HepG2 (cell line): ENCODE results near the gene CDK3. TPM values are rescaled to one million over a fixed set of nuclear protein-coding genes. Genes with fewer than 3 reads are reported as not detected.

Experiments
- ATAC-seq: fragments of 200-7000 bp; cut with Tn5 transposase; 3 replicates; pipeline ENCODE4 v1.9.1; 2020; ENCODE audit warnings: mild to moderate bottlenecking, moderate library complexity
- BruUV-seq: library from RNA; stranded (reverse); fragments of 400-500 nt; replicated peaks from 2 replicates; lab custom pipeline; 2021; lab: Mats Ljungman, UMichigan
- CTCF ChIA-PET: fragments of 300-600 bp; formaldehyde crosslinking; extraction: SDS; loops from one replicate; lab custom pipeline; 2021; ENCODE audit warnings: low total read pairs, inconsistent platforms, low intra/inter-chr PET ratio; lab: Yijun Ruan, JAX
- POLR2A ChIA-PET: fragments of 350-600 bp; sonication (Branson Sonifier 250); formaldehyde crosslinking; loops from one replicate; lab custom pipeline; 2020; ENCODE audit warnings: antibody characterized with exemption, inconsistent platforms; lab: Yijun Ruan, JAX
- DNase-seq: peaks from one replicate; pipeline ENCODE4 v3.0.0-alpha.2; 2015; ENCODE audit warnings: low spot score
- FAIRE-seq: peaks from 3 replicates; lab custom pipeline; 2011; peaks lifted over from hg19 to GRCh38; lab: Jason Lieb, UNC
- H2AFZ ChIP-seq: one replicate; pipeline ENCODE4 v1.6.1; 2011; ENCODE audit warnings: low read length, inconsistent platforms
- H3K27ac ChIP-seq: fragments of 300-600 bp; 3 replicates; pipeline ENCODE4 v1.8.0; 2011; ENCODE audit warnings: mixed run types, mild to moderate bottlenecking, mixed read lengths, low read length, inconsistent platforms; ENCODE audit not compliant: insufficient read depth; ENCODE audit errors: extremely low read length
- H3K27me3 ChIP-seq, 2 experiments: fragments of 200-600 bp in 1 of 2; 2 replicates in 1 of 2; 3 replicates in 1 of 2; pipeline versions ENCODE4 v1.6.0 to v1.8.0; 2011; ENCODE audit warnings: low read length in 2 of 2, mild to moderate bottlenecking in 2 of 2, moderate library complexity in 2 of 2, inconsistent platforms in 1 of 2; ENCODE audit not compliant: insufficient read depth in 2 of 2, control insufficient read depth in 1 of 2
- H3K36me3 ChIP-seq, 2 experiments: fragments of 200-600 bp in 1 of 2; replicated peaks in 1 of 2; 2 replicates in 1 of 2; 3 replicates in 1 of 2; pipeline versions ENCODE4 v1.5.1 to v1.8.0; 2011; ENCODE audit warnings: low read length in 2 of 2, inconsistent platforms in 1 of 2; ENCODE audit not compliant: insufficient read depth in 2 of 2, control insufficient read depth in 1 of 2
- H3K4me1 ChIP-seq: 2 replicates; pipeline ENCODE4 v1.5.1; 2012; ENCODE audit warnings: low read length, inconsistent platforms; ENCODE audit not compliant: insufficient read depth
- H3K4me2 ChIP-seq: 2 replicates; pipeline ENCODE4 v1.6.0; 2011; ENCODE audit warnings: low read depth, low read length, inconsistent platforms
- H3K4me3 ChIP-seq, 3 experiments: fragments of 200-600 bp in 1 of 3; sonication (generic), shearing (Covaris generic) in 1 of 3; replicated peaks in 1 of 3; 2 replicates each; pipeline ENCODE4 v1.5.1; 2011 to 2016; ENCODE audit warnings: low read length in 3 of 3, inconsistent platforms in 2 of 3, low read depth in 2 of 3, mild to moderate bottlenecking in 2 of 3, control low read depth in 1 of 3, mixed read lengths in 1 of 3; ENCODE audit not compliant: insufficient read depth in 1 of 3
- H3K79me2 ChIP-seq: one replicate; pipeline ENCODE4 v1.6.1; 2011; ENCODE audit warnings: low read length, inconsistent platforms; ENCODE audit not compliant: insufficient read depth
- H3K9ac ChIP-seq: 2 replicates; pipeline ENCODE4 v1.6.0; 2011; ENCODE audit warnings: mild to moderate bottlenecking, low read depth, low read length, inconsistent platforms; ENCODE audit not compliant: insufficient read depth
- H3K9me3 ChIP-seq: 2 replicates; pipeline ENCODE4 v1.5.1; 2012; ENCODE audit warnings: mild to moderate bottlenecking, low read length
- H4K20me1 ChIP-seq: 2 replicates; pipeline ENCODE4 v1.6.0; 2011; ENCODE audit warnings: inconsistent platforms, mild to moderate bottlenecking, low read length, moderate library complexity; ENCODE audit not compliant: insufficient read depth
- CHCHD3 ChIP-seq: sonication (generic); formaldehyde crosslinking; IDR thresholded peaks from 2 replicates; pipeline ENCODE4 v1.8.0; 2022; ENCODE audit warnings: mild to moderate bottlenecking, missing genetic modification reagents, moderate library complexity
- GZF1 ChIP-seq: sonication (generic); formaldehyde crosslinking; IDR thresholded peaks from 2 replicates; pipeline ENCODE4 v1.5.1; 2020; ENCODE audit warnings: mild to moderate bottlenecking, missing genetic modification reagents
- IKZF4 ChIP-seq: sonication (generic); formaldehyde crosslinking; IDR thresholded peaks from 2 replicates; pipeline ENCODE4 v1.5.1; 2020; ENCODE audit warnings: borderline replicate concordance, mild to moderate bottlenecking, low read depth, missing genetic modification reagents; ENCODE audit errors: not compliant biosample characterization
- MAZ ChIP-seq, 2 experiments: sonication (generic) in 1 of 2; formaldehyde crosslinking in 1 of 2; IDR thresholded peaks; 2 replicates each; pipeline versions ENCODE4 v1.5.0 to v1.6.1; 2012 to 2020; ENCODE audit warnings: low read depth in 2 of 2, mild to moderate bottlenecking in 2 of 2, borderline replicate concordance in 1 of 2, improper control_type of control experiment in 1 of 2, low read length in 1 of 2, missing genetic modification reagents in 1 of 2, moderate library complexity in 1 of 2
- NCOA1 ChIP-seq: sonication (generic); formaldehyde crosslinking; IDR thresholded peaks from 2 replicates; pipeline ENCODE4 v1.9.0; 2021; ENCODE audit warnings: missing genetic modification reagents
- NONO ChIP-seq, 2 experiments: fragments of 450-650 bp in 1 of 2; sonication (generic) in 1 of 2; formaldehyde crosslinking in 1 of 2; IDR thresholded peaks in 1 of 2; conservative IDR thresholded peaks in 1 of 2; 2 replicates each; pipeline versions ENCODE4 v1.6.1 to v1.8.0; 2017 to 2022; ENCODE audit warnings: mild to moderate bottlenecking in 1 of 2, missing genetic modification reagents in 1 of 2, moderate library complexity in 1 of 2
- RAD21 ChIP-seq: fragments of 450-650 bp; formaldehyde crosslinking; IDR thresholded peaks from 2 replicates; pipeline ENCODE4 v1.5.0; 2020; ENCODE audit warnings: mild to moderate bottlenecking
- RARA ChIP-seq: IDR thresholded peaks from 2 replicates; pipeline ENCODE4 v1.6.1; 2016; ENCODE audit warnings: missing genetic modification reagents, missing compliant biosample characterization
- TBP ChIP-seq: sonication (generic); formaldehyde crosslinking; IDR thresholded peaks from 2 replicates; pipeline ENCODE4 v1.5.0; 2020; ENCODE audit warnings: missing genetic modification reagents
- ZNF558 ChIP-seq: sonication (generic); formaldehyde crosslinking; IDR thresholded peaks from 2 replicates; pipeline ENCODE4 v1.9.0; 2022; ENCODE audit warnings: mild to moderate bottlenecking, missing genetic modification reagents, borderline replicate concordance
- WGBS: methylation state at CpG from one replicate; pipeline ENCODE4 v1.1.6; 2017; ENCODE audit warnings: low lambda C conversion rate; 5-methylcytosine and 5-hydroxymethylcytosine counted together
- in situ Hi-C: cut with HindIII; loops from 2 replicates; pipeline ENCODE4 v1.10.0; 2017; ENCODE audit warnings: low pct_unique_long_range_greater_than_20kb; ENCODE audit not compliant: extremely low pct_ligation_motif_present
- intact Hi-C: fragments of 100-400 bp; cut with micrococcal nuclease; formaldehyde crosslinking; loops from one replicate; pipeline ENCODE4 v1.10.0; 2022; ENCODE audit not compliant: unreplicated experiment
- polyA plus RNA-seq, 8 experiments: library from polyadenylated mRNA; depleted of rRNA in 3 of 8; stranded (reverse) in 7 of 8; unstranded in 1 of 8; fragments of >200 nt; fragmentation: Illumina TruSeq in 4 of 8; extraction: Trizol in 4 of 8; gene quantifications; 2 replicates each; pipeline versions ENCODE4 v1.2.1 to v1.2.3, GENCODE V29; 2011 to 2016; ENCODE audit warnings: low read depth in 4 of 8, missing spikeins in 1 of 8, mixed read lengths in 1 of 8; ENCODE audit not compliant: insufficient read depth in 1 of 8
- total RNA-seq, 5 experiments: library from RNA; depleted of rRNA; stranded (reverse); fragments of >200 nt; fragmentation: Illumina TruSeq; extraction: Trizol; gene quantifications; 2 replicates each; pipeline ENCODE4 v1.2.3, GENCODE V29; 2016; ENCODE audit warnings: low read depth in 1 of 5
- TF ChIP-seq, protein P1 (sequence below): sonication (generic); formaldehyde crosslinking; conservative IDR thresholded peaks from 2 replicates; pipeline ENCODE4 v1.8.1; 2023; ENCODE audit warnings: missing genetic modification reagents
- TF ChIP-seq, protein P2 (sequence below): sonication (generic); formaldehyde crosslinking; IDR thresholded peaks from 2 replicates; pipeline ENCODE4 v1.8.1; 2022; ENCODE audit warnings: mild to moderate bottlenecking, missing genetic modification reagents
- TF ChIP-seq, protein P3 (sequence below): sonication (generic); formaldehyde crosslinking; IDR thresholded peaks from 2 replicates; pipeline ENCODE4 v1.5.1; 2020; ENCODE audit warnings: missing genetic modification reagents, mild to moderate bottlenecking, borderline replicate concordance
- TF ChIP-seq, protein P4 (sequence below): IDR thresholded peaks from 2 replicates; pipeline ENCODE4 v1.6.1; 2016; ENCODE audit warnings: mild to moderate bottlenecking
- TF ChIP-seq, protein P5 (sequence below): sonication (generic); formaldehyde crosslinking; IDR thresholded peaks from 2 replicates; pipeline ENCODE4 v1.8.1; 2023; ENCODE audit warnings: missing genetic modification reagents, inconsistent platforms, borderline replicate concordance

Gene CDK3
- total and polyA plus RNA-seq, 2 of the 13 experiments (the other 11 are each of a cell fraction or from before 2014, with no cell fraction given): 5.8 to 11.4 TPM

DNA sequence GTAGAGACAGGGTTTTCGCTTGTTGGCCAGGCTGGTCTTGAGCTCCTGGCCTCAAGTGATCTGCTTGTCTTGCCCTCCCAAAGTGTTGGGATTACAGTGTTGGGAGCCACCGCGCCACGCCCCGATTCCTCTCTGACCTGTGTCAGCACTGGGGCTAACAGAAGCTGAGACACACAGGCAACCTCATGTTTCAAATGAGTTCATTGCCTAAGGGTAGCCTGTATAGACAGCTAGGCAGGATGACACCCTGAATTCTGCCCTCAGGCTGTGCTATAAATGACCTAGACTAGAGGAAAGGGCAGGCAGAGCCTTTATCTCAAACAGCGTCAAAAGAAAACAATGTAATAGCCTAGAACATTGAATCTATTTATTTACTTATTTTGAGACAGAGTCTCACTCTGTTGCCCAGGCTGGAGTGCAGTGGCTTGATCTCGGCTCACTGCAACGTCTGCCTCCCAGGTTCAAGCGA, 2.3 kb upstream of the CDK3 start:
- Histone ChIP-seq H3K79me2 (no peaks in the 10 kb centered on the region), H4K20me1 (no peaks in the 10 kb centered on the region), H3K27me3 (no peaks in the 10 kb centered on the region), H3K4me1 (peaks cover 99% of the 10 kb centered on the region), H3K36me3 (no peaks in the 10 kb centered on the region), H3K4me2 (peak overlapping the region; percentile 86), H3K9me3 (no peaks in the 10 kb centered on the region), H3K4me3 (peak overlapping the region in 1 of 3 experiments; percentile 61; a peak in 3 of 6 replicates), H2AFZ (no peak overlapping the region), H3K9ac (peak overlapping the region; percentile 74), H3K27ac (peak overlapping the region; percentile 94)
- intact Hi-C loops: loop anchor here (1.0 to 5.0 kb wide), 2 partner anchors 27 to 56 kb away; partner anchors contain the start of gene FBF1
- FAIRE-seq (peak; percentile 75), ATAC-seq (peak; percentile 43), DNase-seq (peak; percentile 80)
- POLR2A ChIA-PET: interaction anchor here (0.7 to 14.3 kb wide), 16 partner anchors 10 to 218 kb away, joined by 3 to 481 read pairs (median 6); partner anchors contain the start of genes ACOX1, FBF1, MRPL38 and TEN1
- in situ Hi-C loops: no loop called here
- WGBS: 3% methylated on average over 9 of the region's 9 CpGs
- CTCF ChIA-PET: no interaction called here
- no TSS peak for BruUV-seq
- TF ChIP-seq ZNF558: no peak
- TF ChIP-seq GZF1: no peak
- no peak for TF ChIP-seq NCOA1 (CRISPR knock-in tag)
- TF ChIP-seq, protein P1, sequence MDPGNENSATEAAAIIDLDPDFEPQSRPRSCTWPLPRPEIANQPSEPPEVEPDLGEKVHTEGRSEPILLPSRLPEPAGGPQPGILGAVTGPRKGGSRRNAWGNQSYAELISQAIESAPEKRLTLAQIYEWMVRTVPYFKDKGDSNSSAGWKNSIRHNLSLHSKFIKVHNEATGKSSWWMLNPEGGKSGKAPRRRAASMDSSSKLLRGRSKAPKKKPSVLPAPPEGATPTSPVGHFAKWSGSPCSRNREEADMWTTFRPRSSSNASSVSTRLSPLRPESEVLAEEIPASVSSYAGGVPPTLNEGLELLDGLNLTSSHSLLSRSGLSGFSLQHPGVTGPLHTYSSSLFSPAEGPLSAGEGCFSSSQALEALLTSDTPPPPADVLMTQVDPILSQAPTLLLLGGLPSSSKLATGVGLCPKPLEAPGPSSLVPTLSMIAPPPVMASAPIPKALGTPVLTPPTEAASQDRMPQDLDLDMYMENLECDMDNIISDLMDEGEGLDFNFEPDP (CRISPR knock-in tag): no peak
- TF ChIP-seq, protein P2, sequence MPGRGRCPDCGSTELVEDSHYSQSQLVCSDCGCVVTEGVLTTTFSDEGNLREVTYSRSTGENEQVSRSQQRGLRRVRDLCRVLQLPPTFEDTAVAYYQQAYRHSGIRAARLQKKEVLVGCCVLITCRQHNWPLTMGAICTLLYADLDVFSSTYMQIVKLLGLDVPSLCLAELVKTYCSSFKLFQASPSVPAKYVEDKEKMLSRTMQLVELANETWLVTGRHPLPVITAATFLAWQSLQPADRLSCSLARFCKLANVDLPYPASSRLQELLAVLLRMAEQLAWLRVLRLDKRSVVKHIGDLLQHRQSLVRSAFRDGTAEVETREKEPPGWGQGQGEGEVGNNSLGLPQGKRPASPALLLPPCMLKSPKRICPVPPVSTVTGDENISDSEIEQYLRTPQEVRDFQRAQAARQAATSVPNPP (CRISPR knock-in tag): no peak
- TF ChIP-seq TBP (CRISPR knock-in tag): no peak
- TF ChIP-seq, protein P3, sequence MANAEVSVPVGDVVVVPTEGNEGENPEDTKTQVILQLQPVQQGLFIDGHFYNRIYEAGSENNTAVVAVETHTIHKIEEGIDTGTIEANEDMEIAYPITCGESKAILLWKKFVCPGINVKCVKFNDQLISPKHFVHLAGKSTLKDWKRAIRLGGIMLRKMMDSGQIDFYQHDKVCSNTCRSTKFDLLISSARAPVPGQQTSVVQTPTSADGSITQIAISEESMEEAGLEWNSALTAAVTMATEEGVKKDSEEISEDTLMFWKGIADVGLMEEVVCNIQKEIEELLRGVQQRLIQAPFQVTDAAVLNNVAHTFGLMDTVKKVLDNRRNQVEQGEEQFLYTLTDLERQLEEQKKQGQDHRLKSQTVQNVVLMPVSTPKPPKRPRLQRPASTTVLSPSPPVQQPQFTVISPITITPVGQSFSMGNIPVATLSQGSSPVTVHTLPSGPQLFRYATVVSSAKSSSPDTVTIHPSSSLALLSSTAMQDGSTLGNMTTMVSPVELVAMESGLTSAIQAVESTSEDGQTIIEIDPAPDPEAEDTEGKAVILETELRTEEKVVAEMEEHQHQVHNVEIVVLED: peak; percentile 9; the same call in 1 of the 2 replicates
- TF ChIP-seq, protein P4, sequence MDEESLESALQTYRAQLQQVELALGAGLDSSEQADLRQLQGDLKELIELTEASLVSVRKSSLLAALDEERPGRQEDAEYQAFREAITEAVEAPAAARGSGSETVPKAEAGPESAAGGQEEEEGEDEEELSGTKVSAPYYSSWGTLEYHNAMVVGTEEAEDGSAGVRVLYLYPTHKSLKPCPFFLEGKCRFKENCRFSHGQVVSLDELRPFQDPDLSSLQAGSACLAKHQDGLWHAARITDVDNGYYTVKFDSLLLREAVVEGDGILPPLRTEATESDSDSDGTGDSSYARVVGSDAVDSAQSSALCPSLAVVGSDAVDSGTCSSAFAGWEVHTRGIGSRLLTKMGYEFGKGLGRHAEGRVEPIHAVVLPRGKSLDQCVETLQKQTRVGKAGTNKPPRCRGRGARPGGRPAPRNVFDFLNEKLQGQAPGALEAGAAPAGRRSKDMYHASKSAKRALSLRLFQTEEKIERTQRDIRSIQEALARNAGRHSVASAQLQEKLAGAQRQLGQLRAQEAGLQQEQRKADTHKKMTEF (CRISPR knock-in tag): peak; percentile 75; the same call in 1 of the 2 replicates
- TF ChIP-seq IKZF4 (CRISPR knock-in tag): no peak
- TF ChIP-seq, protein P5, sequence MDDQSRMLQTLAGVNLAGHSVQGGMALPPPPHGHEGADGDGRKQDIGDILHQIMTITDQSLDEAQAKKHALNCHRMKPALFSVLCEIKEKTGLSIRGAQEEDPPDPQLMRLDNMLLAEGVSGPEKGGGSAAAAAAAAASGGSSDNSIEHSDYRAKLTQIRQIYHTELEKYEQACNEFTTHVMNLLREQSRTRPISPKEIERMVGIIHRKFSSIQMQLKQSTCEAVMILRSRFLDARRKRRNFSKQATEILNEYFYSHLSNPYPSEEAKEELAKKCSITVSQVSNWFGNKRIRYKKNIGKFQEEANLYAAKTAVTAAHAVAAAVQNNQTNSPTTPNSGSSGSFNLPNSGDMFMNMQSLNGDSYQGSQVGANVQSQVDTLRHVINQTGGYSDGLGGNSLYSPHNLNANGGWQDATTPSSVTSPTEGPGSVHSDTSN: no peak
- no peak for TF ChIP-seq MAZ (IDR thresholded peaks at IDR 0.05; ENCODE audit: borderline replicate concordance, low read depth, low read length)
- peak; percentile 10; the same call in 1 of the 2 replicates for TF ChIP-seq MAZ (CRISPR knock-in tag; IDR thresholded peaks at IDR 0.05; ENCODE audit: low read depth)
- TF ChIP-seq NONO (IDR thresholded peaks at IDR 0.05): no peak
- TF ChIP-seq NONO (CRISPR knock-in tag; conservative IDR thresholded peaks at IDR 0.05): no peak
- no peak; the same call in 1 of the 2 replicates for TF ChIP-seq RAD21
- no peak for TF ChIP-seq CHCHD3
- TF ChIP-seq RARA: peak; percentile 75
